AG10803 (cell line): ENCODE results near the gene NBR1.
A peak's percentile ranks its signal among the peaks of the same experiment; 100 is the strongest.
"Not testable (repeated sequence)": the region's sequence is repeated elsewhere in the genome, so short reads cannot be mapped to it uniquely, and the experiment has no call there.

Source experiments
- DNase-seq: peaks from one replicate; pipeline ENCODE4 v3.0.0; 2010; ENCODE audit warnings: low read depth
- H3K4me3 ChIP-seq: 2 replicates; pipeline ENCODE4 v1.5.1; 2011; ENCODE audit warnings: mild to moderate bottlenecking, low read length, control low read depth
- CTCF ChIP-seq: conservative IDR thresholded peaks from 2 replicates; pipeline ENCODE4 v1.5.1; 2011; ENCODE audit warnings: mild to moderate bottlenecking, low read length, control low read depth, inconsistent platforms

Gene NBR1

DNA sequence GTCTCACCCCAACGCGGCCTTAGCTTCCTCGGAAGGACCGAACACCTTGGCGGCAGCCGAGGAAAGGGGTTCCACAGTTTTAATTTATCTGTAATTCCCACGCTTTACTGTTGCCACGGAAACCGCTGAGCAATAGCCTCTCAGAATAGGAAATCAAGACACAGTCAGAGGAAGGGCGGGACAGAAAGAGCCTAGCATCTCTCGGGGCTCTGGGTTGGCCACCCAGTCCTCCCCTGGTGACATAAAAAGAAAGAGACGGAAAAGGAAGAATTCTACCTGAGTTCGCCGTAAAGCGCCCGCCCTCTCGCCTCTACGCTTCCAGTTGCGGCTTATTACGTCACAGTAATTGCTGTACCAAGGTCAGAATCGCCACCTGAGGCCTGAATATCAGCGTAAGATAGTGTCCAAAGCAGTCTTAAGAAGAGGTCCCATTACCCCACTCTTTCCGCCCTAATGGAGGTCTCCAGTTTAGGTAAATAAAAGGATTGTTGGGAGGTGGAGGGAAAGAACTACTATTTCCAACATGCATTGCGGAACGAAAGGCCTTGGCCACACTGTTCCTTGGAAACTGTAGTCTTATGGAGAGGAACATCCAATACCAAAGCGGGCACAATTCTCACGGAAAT lies 761 bp upstream of the NBR1 start:
- peak; percentile 93 for DNase-seq
- peak overlapping the region; percentile 83 for H3K4me3 ChIP-seq
- TF ChIP-seq CTCF, result no peak

- peak; percentile 35 for TF ChIP-seq CTCF
- H3K4me3 ChIP-seq, result peak overlapping the region; percentile 83
- DNase-seq, result peak; percentile 98
These were observed 823 bp downstream of the NBR1 start for GRCh38 chr17:43171586-43172487.

DNA sequence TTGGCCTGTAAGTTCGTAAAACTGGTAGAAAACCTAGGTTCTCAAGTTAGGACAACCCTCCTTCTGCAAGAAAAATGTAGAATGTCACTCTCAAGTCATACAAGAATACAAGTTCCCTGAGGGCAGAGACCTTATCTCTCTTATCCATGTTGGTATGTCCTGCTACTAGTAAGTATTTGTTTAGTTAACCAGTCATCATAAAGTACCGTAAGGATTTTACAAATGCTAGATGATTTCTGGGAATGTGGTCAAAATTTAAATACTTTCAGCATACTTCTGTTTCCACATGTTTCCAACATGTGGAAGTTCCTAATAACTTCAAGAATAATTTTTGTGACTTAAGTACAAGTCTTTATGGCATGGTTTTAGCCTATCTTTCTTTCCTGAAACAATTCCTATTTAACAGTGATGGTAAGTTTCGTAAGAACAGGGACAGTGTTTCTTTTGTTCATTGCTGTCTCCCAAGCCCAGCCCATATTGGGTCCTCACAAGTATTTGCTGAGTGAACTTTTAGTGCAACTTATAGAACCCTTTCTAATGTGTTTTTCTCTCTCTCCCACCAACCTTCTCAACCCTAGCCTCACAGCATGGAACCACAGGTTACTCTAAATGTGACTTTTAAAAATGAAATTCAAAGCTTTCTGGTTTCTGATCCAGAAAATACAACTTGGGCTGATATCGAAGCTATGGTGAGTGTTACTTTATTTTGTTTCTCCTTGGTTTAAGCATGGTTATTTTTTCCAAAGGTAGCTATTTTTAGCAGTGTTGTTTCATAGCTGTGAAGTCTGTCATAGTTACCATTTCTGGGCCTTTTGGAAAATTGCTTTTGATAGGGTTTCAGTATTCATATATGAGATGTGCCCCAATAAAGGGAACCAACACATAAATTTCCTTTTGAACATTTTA lies 4.5 kb downstream of the NBR1 start:
- H3K4me3 ChIP-seq, result no peak overlapping the region; the same call in 1 of the 2 replicates
- peak; percentile 93 for DNase-seq
- TF ChIP-seq CTCF, result no peak

GRCh38 chr17:43176119-43176570 lies 5.1 kb downstream of the NBR1 start:
- no peak for DNase-seq
- TF ChIP-seq CTCF, result no peak
- H3K4me3 ChIP-seq, result no peak overlapping the region

DNA sequence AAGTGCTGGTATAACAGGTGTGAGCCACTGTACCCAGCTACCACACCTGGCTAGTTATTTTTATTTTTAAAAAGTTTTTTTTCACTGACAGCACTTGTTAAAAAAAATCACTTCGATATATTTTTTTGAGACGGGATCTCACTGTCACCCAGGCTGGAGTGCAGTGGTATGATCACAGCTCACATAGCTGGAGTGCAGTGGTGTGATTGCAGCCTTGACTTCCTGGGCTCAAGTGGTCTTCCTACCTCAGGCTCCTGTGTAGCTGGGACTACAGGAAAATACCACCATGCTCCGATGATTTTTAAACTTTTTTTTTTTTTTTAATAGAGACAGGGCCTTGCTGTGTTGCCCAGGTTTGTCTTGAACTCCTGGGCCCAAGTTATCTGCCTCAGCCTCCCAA lies 12.9 kb downstream of the NBR1 start:
- no peak for DNase-seq
- H3K4me3 ChIP-seq, result no peak overlapping the region
- TF ChIP-seq CTCF, result no peak

GRCh38 chr17:43186656-43187055 lies 15.6 kb downstream of the NBR1 start:
- H3K4me3 ChIP-seq, result not testable (repeated sequence)

GRCh38 chr17:43193251-43193650 lies 22.2 kb downstream of the NBR1 start:
- TF ChIP-seq CTCF, result no peak
- DNase-seq, result no peak
- no peak overlapping the region for H3K4me3 ChIP-seq

More at GRCh38 chr17:43186656-43187055, 15.6 kb downstream of the NBR1 start:
- not testable (repeated sequence) for DNase-seq
